Transverse colon (tissue), 4 donors: ENCODE results near the gene LGALS3BP. TPM values are rescaled to one million over a fixed set of nuclear protein-coding genes. Genes with fewer than 3 reads are reported as not detected.
A peak's percentile ranks its signal among the peaks of the same experiment; 100 is the strongest.
"Not testable (repeated sequence)": the region's sequence is repeated elsewhere in the genome, so short reads cannot be mapped to it uniquely, and the experiment has no call there.

ENCODE experiments used
- DNase-seq: peaks from one replicate; pipeline ENCODE4 v3.0.0-alpha.2; 2019
- H3K27ac ChIP-seq, 4 donors: fragments of 200-600 bp; sonication (generic); 2 replicates each; pipeline ENCODE4 v1.5.1; 2016 to 2018; ENCODE audit warnings: inconsistent platforms in 4 of 4
- H3K27me3 ChIP-seq: fragments of 200-600 bp; sonication (generic); 2 replicates; pipeline ENCODE4 v1.5.1; 2017; ENCODE audit warnings: inconsistent platforms
- H3K36me3 ChIP-seq, 4 donors: fragments of 200-600 bp; sonication (generic); 2 replicates each; pipeline ENCODE4 v1.5.1; 2017 to 2019; ENCODE audit warnings: inconsistent platforms in 4 of 4
- H3K4me1 ChIP-seq, 4 donors: fragments of 200-600 bp; sonication (generic); 2 replicates each; pipeline ENCODE4 v1.5.1; 2017 to 2020; ENCODE audit warnings: inconsistent platforms in 4 of 4
- H3K4me3 ChIP-seq, 4 donors: fragments of 200-600 bp; sonication (generic); 1 replicate in 1 of 4; 2 replicates in 3 of 4; pipeline versions ENCODE4 v1.5.1 to v1.6.1; 2017 to 2019; ENCODE audit warnings: inconsistent platforms in 4 of 4
- H3K9me3 ChIP-seq, 2 donors: fragments of 200-600 bp; sonication (generic); 2 replicates each; pipeline ENCODE4 v1.5.1; 2017 to 2019; ENCODE audit warnings: inconsistent platforms in 2 of 2
- EP300 ChIP-seq: sonication (generic); formaldehyde crosslinking; IDR thresholded peaks from one replicate; pipeline ENCODE4 v1.6.1; 2017; ENCODE audit warnings: antibody characterized with exemption, low read depth
- POLR2A ChIP-seq: fragments of 450-650 bp; IDR thresholded peaks from one replicate; pipeline ENCODE4 v1.6.1; 2016; ENCODE audit warnings: antibody characterized with exemption, mild to moderate bottlenecking, moderate library complexity
- POLR2AphosphoS5 ChIP-seq, 3 donors: sonication (generic); formaldehyde crosslinking; IDR thresholded peaks; one replicate each; pipeline ENCODE4 v1.6.1; 2016; ENCODE audit warnings: antibody characterized with exemption in 3 of 3
- WGBS, 2 donors: methylation state at CpG; one replicate each; pipeline ENCODE4 v1.1.5; 2018; ENCODE audit warnings: low coverage in 1 of 2; 5-methylcytosine and 5-hydroxymethylcytosine counted together
- in situ Hi-C, 4 donors: fragments of 200-750 bp; cut with MboI; loops; one replicate each; pipeline versions ENCODE4 v1.15.0 to v1.15.1; 2017; ENCODE audit warnings: low sequenced_read_pairs in 3 of 4, low pct_ligation_motif_present in 1 of 4, low pct_unique_long_range_greater_than_20kb in 1 of 4
- intact Hi-C: fragments of 100-400 bp; cut with DNase I; formaldehyde crosslinking; loops from one replicate; pipeline ENCODE4 v1.15.1; 2023; ENCODE audit warnings: low total_unique reads
- total RNA-seq, 4 donors: library from RNA; depleted of rRNA; stranded (reverse); fragments of >200 nt; gene quantifications; one replicate each; pipeline ENCODE4 v1.1.0, GENCODE V29; 2016
- TF ChIP-seq, protein P1 (sequence below), 5 experiments: fragments of 200-600 bp in 3 of 5; fragments of 450-650 bp in 2 of 5; sonication (generic) in 3 of 5; IDR thresholded peaks; 1 replicate in 2 of 5; 2 replicates in 3 of 5; pipeline ENCODE4 v1.5.1; 2016 to 2017; ENCODE audit warnings: antibody characterized with exemption in 5 of 5, inconsistent platforms in 3 of 5, mild to moderate bottlenecking in 2 of 5, moderate library complexity in 1 of 5

Gene LGALS3BP
- total RNA-seq, 4 donors from 2014 or later = 796 to 1,440 (median 1,077) TPM

DNA sequence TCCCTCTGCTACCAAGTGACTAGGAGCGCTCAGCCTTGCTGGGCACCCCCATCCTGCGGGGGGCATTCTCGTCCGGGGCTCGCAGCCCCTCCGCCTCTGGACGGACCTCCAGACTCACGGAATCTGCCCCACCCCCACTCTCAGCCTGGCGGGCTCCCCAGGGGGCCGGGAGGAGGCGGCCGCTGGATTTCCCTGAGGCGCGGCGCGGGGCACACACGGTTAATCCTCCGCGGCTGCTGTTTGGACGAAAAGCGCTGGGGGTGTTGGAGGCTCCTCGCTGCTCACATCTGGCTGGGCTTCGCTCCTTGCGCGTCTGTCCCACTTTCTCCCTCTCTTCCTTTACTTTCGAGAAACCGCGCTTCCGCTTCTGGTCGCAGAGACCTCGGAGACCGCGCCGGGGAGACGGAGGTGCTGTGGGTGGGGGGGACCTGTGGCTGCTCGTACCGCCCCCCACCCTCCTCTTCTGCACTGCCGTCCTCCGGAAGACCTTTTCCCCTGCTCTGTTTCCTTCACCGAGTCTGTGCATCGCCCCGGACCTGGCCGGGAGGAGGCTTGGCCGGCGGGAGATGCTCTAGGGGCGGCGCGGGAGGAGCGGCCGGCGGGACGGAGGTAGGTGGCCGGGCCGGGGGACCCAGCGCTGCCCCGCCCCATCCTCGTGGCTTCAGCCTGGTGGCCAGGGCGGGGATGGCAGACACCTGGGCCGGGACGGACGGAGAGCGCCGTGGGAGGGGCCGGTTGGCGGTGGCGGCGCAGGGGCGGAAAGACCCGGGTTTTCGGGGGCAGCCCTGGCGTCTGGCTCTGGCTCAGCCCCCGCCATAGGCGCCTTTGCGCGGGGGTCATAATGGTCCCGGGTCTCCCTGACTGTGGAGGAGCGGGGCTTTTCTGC is 44.4 kb upstream of the LGALS3BP start, which contains the start of gene C1QTNF1:
Gene C1QTNF1, plus strand, starts transcription at position 284 of the 886 bp plus-strand sequence. CDS start 19,800 bp downstream, outside the sequence.
- H3K4me1 ChIP-seq = peaks cover 42 to 78% (median 66%) of the 10 kb centered on the region in 4 donors
- H3K4me3 ChIP-seq = peak within 1 kb of the TSS; percentile 44 to 80 (median 64)
- H3K36me3 ChIP-seq = no peaks in the 10 kb centered on the region
- peak within 1 kb of the TSS; percentile 66 to 77 (median 68) for H3K27ac ChIP-seq
- intact Hi-C loops (loop anchor here (2.0 kb wide), 1 partner anchor 21 kb away; no protein-coding TSS in a partner anchor), in situ Hi-C loops (no loop called here)
- no peaks in the 10 kb centered on the region for H3K9me3 ChIP-seq
- peak; percentile 30 for TF ChIP-seq POLR2A
- TF ChIP-seq, protein P1, sequence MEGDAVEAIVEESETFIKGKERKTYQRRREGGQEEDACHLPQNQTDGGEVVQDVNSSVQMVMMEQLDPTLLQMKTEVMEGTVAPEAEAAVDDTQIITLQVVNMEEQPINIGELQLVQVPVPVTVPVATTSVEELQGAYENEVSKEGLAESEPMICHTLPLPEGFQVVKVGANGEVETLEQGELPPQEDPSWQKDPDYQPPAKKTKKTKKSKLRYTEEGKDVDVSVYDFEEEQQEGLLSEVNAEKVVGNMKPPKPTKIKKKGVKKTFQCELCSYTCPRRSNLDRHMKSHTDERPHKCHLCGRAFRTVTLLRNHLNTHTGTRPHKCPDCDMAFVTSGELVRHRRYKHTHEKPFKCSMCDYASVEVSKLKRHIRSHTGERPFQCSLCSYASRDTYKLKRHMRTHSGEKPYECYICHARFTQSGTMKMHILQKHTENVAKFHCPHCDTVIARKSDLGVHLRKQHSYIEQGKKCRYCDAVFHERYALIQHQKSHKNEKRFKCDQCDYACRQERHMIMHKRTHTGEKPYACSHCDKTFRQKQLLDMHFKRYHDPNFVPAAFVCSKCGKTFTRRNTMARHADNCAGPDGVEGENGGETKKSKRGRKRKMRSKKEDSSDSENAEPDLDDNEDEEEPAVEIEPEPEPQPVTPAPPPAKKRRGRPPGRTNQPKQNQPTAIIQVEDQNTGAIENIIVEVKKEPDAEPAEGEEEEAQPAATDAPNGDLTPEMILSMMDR (IDR thresholded peaks at IDR 0.05) = peak; percentile 62 to 87 (median 65)
- TF ChIP-seq EP300 = no peak
- peak in 1 of 3 donors; percentile 16 for TF ChIP-seq POLR2AphosphoS5 (IDR thresholded peaks at IDR 0.05)
- WGBS, 2 donors = 4% methylated on average over 66 of the region's 77 CpGs; no CpG with 5 or more reads in 1 of the 2 donors
- no peaks in the 10 kb centered on the region for H3K27me3 ChIP-seq
- peak; percentile 70 for DNase-seq

DNA sequence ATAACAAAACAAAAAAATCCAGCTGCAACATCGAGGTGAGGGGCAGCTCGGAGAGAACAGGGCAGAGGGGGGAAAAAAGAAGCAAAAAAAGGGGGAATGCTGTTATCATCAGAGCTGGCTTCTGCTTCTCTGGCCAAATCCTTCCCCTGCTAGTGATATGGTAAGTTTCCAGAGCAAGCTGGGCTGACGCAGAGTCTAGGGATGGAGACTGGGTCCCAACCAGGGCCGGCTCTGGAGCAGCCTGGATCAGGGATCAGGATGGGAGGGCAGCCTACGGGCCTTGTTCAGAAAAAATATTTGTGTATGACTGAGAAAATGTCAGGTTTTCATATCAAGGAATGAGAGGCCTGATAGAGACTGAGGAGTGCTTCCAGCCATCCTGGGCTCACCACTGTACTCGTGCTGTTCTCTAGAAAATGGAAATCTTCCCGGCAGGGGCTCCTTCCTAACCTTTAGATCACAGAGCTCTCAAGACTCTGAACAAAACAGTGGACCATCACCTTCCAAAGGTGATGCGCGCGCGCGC is 43.5 kb upstream of the LGALS3BP start:
- in situ Hi-C loops = no loop called here
- Histone ChIP-seq H3K27me3 (no peaks in the 10 kb centered on the region), H3K4me1 (peaks cover 42 to 82% (median 69%) of the 10 kb centered on the region in 4 donors), H3K4me3 (peak overlapping the region in 1 of 4 donors; percentile 74), H3K27ac (peak overlapping the region in 2 of 4 donors; percentile 67 to 77), H3K36me3 (no peaks in the 10 kb centered on the region), H3K9me3 (no peaks in the 10 kb centered on the region)
- 81 to 90% methylated on average over 2 to 12 of the region's 12 CpGs for WGBS, 2 donors
- TF ChIP-seq, protein P1 (IDR thresholded peaks at IDR 0.05) = no peak
- TF ChIP-seq POLR2AphosphoS5 (IDR thresholded peaks at IDR 0.05) (no peak), POLR2A (no peak), EP300 (no peak)
- intact Hi-C loops = no loop called here
- DNase-seq = peak; percentile 3

DNA sequence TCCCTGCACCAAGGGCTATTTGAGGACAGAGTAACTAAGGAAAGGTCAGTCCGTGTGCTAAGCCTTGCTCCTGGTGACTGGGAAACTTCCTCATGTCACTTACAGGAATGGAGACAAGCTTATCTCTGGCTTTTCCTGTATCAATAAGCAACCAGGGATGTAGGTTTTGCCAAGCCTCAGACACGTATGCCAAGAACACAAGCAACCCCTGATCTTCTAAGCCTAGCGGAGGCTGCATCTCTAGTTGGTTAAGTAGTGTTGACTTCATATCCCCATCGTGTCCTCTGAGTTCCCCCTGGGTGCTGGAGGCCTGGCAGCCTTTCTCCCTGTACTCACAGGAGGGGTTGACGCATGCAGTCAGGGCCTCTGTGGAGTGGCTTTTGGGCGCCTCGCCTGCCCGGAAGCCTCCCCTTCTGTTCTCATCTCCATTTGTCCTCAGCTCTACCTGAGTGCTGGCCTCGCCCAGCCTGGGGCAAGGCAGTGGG is 42.8 kb upstream of the LGALS3BP start:
- intact Hi-C loops (no loop called here), in situ Hi-C loops (no loop called here)
- Histone ChIP-seq H3K9me3 (no peaks in the 10 kb centered on the region), H3K27ac (peak overlapping the region in 2 of 4 donors; percentile 21 to 67), H3K27me3 (no peaks in the 10 kb centered on the region), H3K4me1 (peaks cover 41 to 75% (median 62%) of the 10 kb centered on the region in 4 donors), H3K36me3 (no peaks in the 10 kb centered on the region), H3K4me3 (no peak overlapping the region)
- no peak for TF ChIP-seq POLR2AphosphoS5 (IDR thresholded peaks at IDR 0.05)
- TF ChIP-seq, protein P1 (IDR thresholded peaks at IDR 0.05) = no peak
- TF ChIP-seq POLR2A = no peak
- TF ChIP-seq EP300 = no peak
- no peak for DNase-seq
- WGBS, 2 donors = 81% methylated on average over 9 of the region's 9 CpGs; no CpG with 5 or more reads in 1 of the 2 donors

DNA sequence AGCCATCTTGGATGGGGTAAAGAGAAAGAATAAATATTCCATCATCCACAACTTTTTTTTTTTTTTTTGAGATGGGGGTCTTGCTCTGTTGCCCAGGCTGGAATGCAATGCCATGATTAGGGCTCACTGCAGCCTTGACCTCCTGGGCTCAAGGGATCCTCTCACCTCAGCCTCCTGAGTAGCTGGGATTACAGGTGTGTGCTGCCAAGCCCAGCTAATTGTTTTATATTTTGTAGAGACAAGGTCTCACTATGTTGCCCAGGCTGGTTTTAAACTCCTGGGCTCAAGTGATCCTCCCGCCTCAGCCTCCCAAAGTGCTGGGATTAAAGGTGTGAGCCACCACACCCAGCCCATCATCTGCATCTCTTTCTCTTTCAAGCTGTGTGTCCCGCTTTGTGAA is 42.2 kb upstream of the LGALS3BP start:
- H3K27me3 ChIP-seq, in situ Hi-C loops, DNase-seq, H3K9me3 ChIP-seq, H3K4me3 ChIP-seq, intact Hi-C loops, H3K36me3 ChIP-seq: not testable (repeated sequence)
- WGBS, 2 donors = 83% methylated on average over 2 of the region's 2 CpGs; no CpG with 5 or more reads in 1 of the 2 donors
- H3K27ac ChIP-seq = peak overlapping the region in 1 of 4 donors; percentile 21
- H3K4me1 ChIP-seq = peaks cover 35 to 69% (median 56%) of the 10 kb centered on the region in 4 donors
